WERI-Rb-1 (cell line): Measurements from ENCODE around the gene GPC5.

Experiments used
- DNase-seq: peaks from one replicate; pipeline ENCODE4 v3.0.0-alpha.2; 2020
- H3K27ac ChIP-seq: fragments of 250-450 bp; sonication (Bioruptor Pico); 2 replicates; pipeline ENCODE4 v1.5.1; 2020; ENCODE audit warnings: mild to moderate bottlenecking, moderate library complexity
- H3K27me3 ChIP-seq: fragments of 250-450 bp; sonication (Bioruptor Pico); 2 replicates; pipeline ENCODE4 v1.5.1; 2021; ENCODE audit warnings: mild to moderate bottlenecking, low read depth, moderate library complexity; ENCODE audit not compliant: insufficient read depth, severe bottlenecking
- H3K36me3 ChIP-seq: fragments of 250-450 bp; sonication (Bioruptor Pico); 2 replicates; pipeline ENCODE4 v1.5.1; 2020; ENCODE audit warnings: mild to moderate bottlenecking, moderate library complexity
- H3K4me3 ChIP-seq: 2 replicates; pipeline ENCODE4 v1.5.1; 2011; ENCODE audit warnings: low read depth, mild to moderate bottlenecking, control low read depth, low read length
- H3K9me3 ChIP-seq: fragments of 250-450 bp; sonication (Bioruptor Pico); 2 replicates; pipeline ENCODE4 v1.5.1; 2021; ENCODE audit warnings: mild to moderate bottlenecking, moderate library complexity; ENCODE audit not compliant: severe bottlenecking
- TF ChIP-seq, protein P1 (sequence below): IDR thresholded peaks from 2 replicates; pipeline ENCODE4 v1.5.1; 2011; ENCODE audit warnings: low read depth, mild to moderate bottlenecking, control low read depth, inconsistent platforms, low read length

GPC5 gene

GRCh38 chr13:92175330-92175729 lies 776.9 kb downstream of the GPC5 start:
- Histone ChIP-seq H3K36me3 (no peaks in the 10 kb centered on the region), H3K27me3 (no peaks in the 10 kb centered on the region), H3K9me3 (no peaks in the 10 kb centered on the region), H3K27ac (no peak overlapping the region), H3K4me3 (no peak overlapping the region)
- TF ChIP-seq, protein P1, sequence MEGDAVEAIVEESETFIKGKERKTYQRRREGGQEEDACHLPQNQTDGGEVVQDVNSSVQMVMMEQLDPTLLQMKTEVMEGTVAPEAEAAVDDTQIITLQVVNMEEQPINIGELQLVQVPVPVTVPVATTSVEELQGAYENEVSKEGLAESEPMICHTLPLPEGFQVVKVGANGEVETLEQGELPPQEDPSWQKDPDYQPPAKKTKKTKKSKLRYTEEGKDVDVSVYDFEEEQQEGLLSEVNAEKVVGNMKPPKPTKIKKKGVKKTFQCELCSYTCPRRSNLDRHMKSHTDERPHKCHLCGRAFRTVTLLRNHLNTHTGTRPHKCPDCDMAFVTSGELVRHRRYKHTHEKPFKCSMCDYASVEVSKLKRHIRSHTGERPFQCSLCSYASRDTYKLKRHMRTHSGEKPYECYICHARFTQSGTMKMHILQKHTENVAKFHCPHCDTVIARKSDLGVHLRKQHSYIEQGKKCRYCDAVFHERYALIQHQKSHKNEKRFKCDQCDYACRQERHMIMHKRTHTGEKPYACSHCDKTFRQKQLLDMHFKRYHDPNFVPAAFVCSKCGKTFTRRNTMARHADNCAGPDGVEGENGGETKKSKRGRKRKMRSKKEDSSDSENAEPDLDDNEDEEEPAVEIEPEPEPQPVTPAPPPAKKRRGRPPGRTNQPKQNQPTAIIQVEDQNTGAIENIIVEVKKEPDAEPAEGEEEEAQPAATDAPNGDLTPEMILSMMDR = peak; percentile 57
- peak; percentile 63 for DNase-seq

DNA sequence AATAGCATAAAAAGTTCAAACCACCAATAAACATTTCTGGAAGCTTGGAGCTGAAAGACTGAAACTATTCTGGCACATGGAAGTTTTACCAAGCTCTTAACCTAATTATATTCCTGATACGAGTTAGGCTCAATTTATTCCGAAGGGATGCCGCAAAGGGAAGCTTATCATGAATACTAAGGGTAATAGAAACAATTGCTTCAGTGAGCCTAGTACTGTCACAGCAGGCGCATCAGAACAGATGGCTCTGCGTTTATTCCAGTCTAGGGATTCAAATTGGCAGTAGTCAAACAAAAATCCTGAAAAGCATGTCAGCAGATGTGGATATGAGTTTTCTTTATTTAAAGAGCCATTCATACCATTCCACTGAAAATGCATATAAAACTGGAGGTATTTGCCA lies 779.5 kb downstream of the GPC5 start:
- Histone ChIP-seq H3K27ac (no peak overlapping the region), H3K9me3 (no peaks in the 10 kb centered on the region), H3K27me3 (no peaks in the 10 kb centered on the region), H3K36me3 (no peaks in the 10 kb centered on the region), H3K4me3 (no peak overlapping the region)
- TF ChIP-seq, protein P1 = no peak
- DNase-seq = no peak

GRCh38 chr13:92179223-92179622 lies 780.8 kb downstream of the GPC5 start:
- H3K4me3 ChIP-seq = no peak overlapping the region
- H3K36me3 ChIP-seq = no peaks in the 10 kb centered on the region
- TF ChIP-seq, protein P1 = no peak
- no peak for DNase-seq
- H3K27ac ChIP-seq = no peak overlapping the region
- H3K27me3 ChIP-seq = no peaks in the 10 kb centered on the region
- H3K9me3 ChIP-seq = no peaks in the 10 kb centered on the region

DNA sequence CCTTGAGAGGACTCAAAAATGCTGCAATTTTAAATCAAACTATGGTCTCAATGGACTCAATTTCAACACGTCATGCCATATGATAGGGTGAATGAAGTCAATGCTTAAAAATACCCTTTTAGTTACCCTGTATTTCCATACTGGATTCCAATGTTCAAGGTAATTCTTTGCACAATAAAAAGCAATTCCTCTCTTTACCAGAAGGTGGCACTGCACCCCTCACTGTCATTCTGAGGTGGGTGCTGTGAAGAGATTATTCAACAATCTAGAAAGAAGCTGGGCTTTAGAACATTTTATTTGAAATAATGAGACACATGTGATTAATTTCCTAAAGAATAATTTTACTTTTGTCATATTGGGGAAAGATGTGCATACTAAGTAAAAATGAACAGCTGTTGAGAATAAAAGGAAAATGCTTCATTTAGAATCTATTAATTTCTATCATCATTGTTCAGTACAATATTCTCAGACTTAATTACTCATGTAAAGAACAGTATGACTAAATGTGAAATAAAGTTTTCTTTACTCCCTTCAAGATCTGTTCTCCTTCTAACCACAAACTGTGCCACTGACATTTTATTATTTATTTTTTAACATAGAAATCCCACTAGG lies 789.1 kb downstream of the GPC5 start:
- Histone ChIP-seq H3K4me3 (no peak overlapping the region), H3K27ac (no peak overlapping the region), H3K36me3 (no peaks in the 10 kb centered on the region), H3K27me3 (no peaks in the 10 kb centered on the region), H3K9me3 (peaks cover 9% of the 10 kb centered on the region)
- TF ChIP-seq, protein P1 = peak; percentile 77
- DNase-seq = peak; percentile 58

DNA sequence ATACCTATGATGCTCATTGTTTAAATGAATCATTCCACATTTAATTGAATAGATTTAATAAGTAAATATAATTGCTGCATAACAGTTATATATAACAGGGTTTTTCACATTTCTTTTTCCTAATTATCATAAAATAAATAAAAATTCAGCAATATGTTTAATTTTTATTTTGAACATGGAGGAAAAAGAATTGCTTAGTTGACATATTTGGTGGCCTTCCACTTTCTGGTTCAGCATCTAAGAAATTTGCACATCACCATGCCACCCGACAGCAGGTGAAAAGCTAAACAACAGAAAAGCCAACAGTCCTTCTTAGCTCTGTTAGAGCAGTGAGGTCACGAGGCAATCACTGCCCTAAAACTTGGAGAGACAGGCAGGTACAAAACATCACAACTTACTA lies 790.2 kb downstream of the GPC5 start:
- Histone ChIP-seq H3K27ac (no peak overlapping the region), H3K27me3 (no peaks in the 10 kb centered on the region), H3K9me3 (peaks cover 9% of the 10 kb centered on the region), H3K4me3 (no peak overlapping the region), H3K36me3 (no peaks in the 10 kb centered on the region)
- DNase-seq = no peak
- TF ChIP-seq, protein P1 = no peak
